Putamen (tissue), 1 donor: ENCODE measurements around the gene FTSJ1.
"Not testable (repeated sequence)": the region's sequence is repeated elsewhere in the genome, so short reads cannot be mapped to it uniquely, and the experiment has no call there.

Source experiments
- DNase-seq: peaks from one replicate; pipeline ENCODE4 v3.0.0-alpha.2; 2016; ENCODE audit warnings: low spot score

The FTSJ1 gene

GRCh38 chrX:48498374-48498809, 22.4 kb downstream of the FTSJ1 start:
- no peak for DNase-seq

- DNase-seq, result no peak
Measured at GRCh38 chrX:48504261-48504660, 28.3 kb downstream of the FTSJ1 start.

GRCh38 chrX:48505481-48505880, 29.5 kb downstream of the FTSJ1 start:
- no peak for DNase-seq

GRCh38 chrX:48507246-48507645, 31.2 kb downstream of the FTSJ1 start:
- DNase-seq, result no peak

GRCh38 chrX:48508400-48509244, 32.6 kb downstream of the FTSJ1 start, which contains the start of gene PORCN:
PORCN (plus strand) TSS chrX:48508992; CDS start chrX:48509821, 829 bp downstream.
- peak; percentile 78 for DNase-seq

- no peak for DNase-seq
Measured at GRCh38 chrX:48509245-48509590, 33.2 kb downstream of the FTSJ1 start.

- no peak for DNase-seq
Measured at GRCh38 chrX:48509619-48510018, 33.6 kb downstream of the FTSJ1 start.

- DNase-seq, result no peak
Measured at GRCh38 chrX:48511560-48511959, 35.6 kb downstream of the FTSJ1 start.

GRCh38 chrX:48512371-48512935, 36.5 kb downstream of the FTSJ1 start:
- DNase-seq, result no peak

GRCh38 chrX:48513670-48514069, 37.7 kb downstream of the FTSJ1 start:
- no peak for DNase-seq

- DNase-seq, result no peak
Measured at GRCh38 chrX:48514126-48514806, 38.3 kb downstream of the FTSJ1 start.

GRCh38 chrX:48514868-48515460, 39.0 kb downstream of the FTSJ1 start:
- no peak for DNase-seq

GRCh38 chrX:48515842-48516241, 39.8 kb downstream of the FTSJ1 start:
- DNase-seq, result no peak

- no peak for DNase-seq
Measured at GRCh38 chrX:48516285-48516684, 40.3 kb downstream of the FTSJ1 start.

GRCh38 chrX:48516987-48517386, 41.0 kb downstream of the FTSJ1 start:
- DNase-seq, result no peak

- DNase-seq, result not testable (repeated sequence)
Measured at GRCh38 chrX:48519481-48519880, 43.5 kb downstream of the FTSJ1 start.

- DNase-seq, result no peak
Measured at GRCh38 chrX:48520455-48520854, 44.5 kb downstream of the FTSJ1 start.

- no peak for DNase-seq
Measured at GRCh38 chrX:48520976-48521352, 45.0 kb downstream of the FTSJ1 start.

- peak; percentile 84 for DNase-seq
Measured at GRCh38 chrX:48521353-48522243, 45.6 kb downstream of the FTSJ1 start, which contains the start of gene EBP. EBP (plus strand) TSS chrX:48521808; CDS start chrX:48523772, 1,964 bp downstream.

- DNase-seq, result no peak
Measured at GRCh38 chrX:48522291-48522690, 46.3 kb downstream of the FTSJ1 start.

- DNase-seq, result no peak
Measured at GRCh38 chrX:48523682-48524081, 47.7 kb downstream of the FTSJ1 start.
